Testis (tissue), 2 donors: ENCODE measurements around the gene NRF1.

Experiments
- CTCF ChIP-seq, 3 experiments: fragments of 450-650 bp in 2 of 3; fragments of 200-600 bp in 1 of 3; sonication (generic) in 1 of 3; IDR thresholded peaks; one replicate each; pipeline ENCODE4 v1.5.1; 2016 to 2019; ENCODE audit warnings: antibody characterized with exemption in 3 of 3, mild to moderate bottlenecking in 2 of 3, moderate library complexity in 1 of 3
- POLR2A ChIP-seq: fragments of 450-650 bp; IDR thresholded peaks from one replicate; pipeline ENCODE4 v1.6.1; 2017; ENCODE audit warnings: antibody characterized with exemption, mild to moderate bottlenecking, moderate library complexity

GRCh38 chr7:129724796-129725195 lies 113.3 kb downstream of the NRF1 start:
- TF ChIP-seq CTCF (IDR thresholded peaks at IDR 0.05) = no peak
- TF ChIP-seq POLR2A = no peak
